Type B pancreatic cell (in vitro differentiated cells): ENCODE data around the gene CEP85L. TPM values are rescaled to one million over a fixed set of nuclear protein-coding genes. Genes with fewer than 3 reads are reported as not detected.
"Not testable (repeated sequence)": the region's sequence is repeated elsewhere in the genome, so short reads cannot be mapped to it uniquely, and the experiment has no call there.

Experiments
- DNase-seq: peaks from one replicate; pipeline ENCODE4 v3.0.0; 2021; ENCODE audit warnings: mixed read lengths; ENCODE audit not compliant: unreplicated experiment; ENCODE audit errors: extremely low spot score
- H3K27ac Mint-ChIP-seq: 2 replicates; pipeline ENCODE4 v1.8.0; 2021; ENCODE audit warnings: mild to moderate bottlenecking, mixed read lengths
- H3K27me3 Mint-ChIP-seq: 2 replicates; pipeline ENCODE4 v1.8.0; 2021; ENCODE audit warnings: mixed read lengths
- H3K36me3 Mint-ChIP-seq: 2 replicates; pipeline ENCODE4 v1.8.0; 2021; ENCODE audit warnings: mixed read lengths
- H3K4me1 Mint-ChIP-seq: one replicate; pipeline ENCODE4 v1.8.0; 2021; ENCODE audit warnings: mixed read lengths; ENCODE audit not compliant: unreplicated experiment
- H3K4me3 Mint-ChIP-seq: 2 replicates; pipeline ENCODE4 v1.8.0; 2021; ENCODE audit warnings: mild to moderate bottlenecking, mixed read lengths
- H3K9me3 Mint-ChIP-seq: 2 replicates; pipeline ENCODE4 v1.8.0; 2021; ENCODE audit warnings: mixed read lengths
- CTCF ChIP-seq: fragments of 200-600 bp; sonication (generic); conservative IDR thresholded peaks from 2 replicates; pipeline ENCODE4 v1.5.0; 2021; ENCODE audit warnings: antibody characterized with exemption, mild to moderate bottlenecking
- total RNA-seq: library from RNA; stranded (reverse); gene quantifications from 2 replicates; pipeline ENCODE4 v1.2.1, GENCODE V29; 2021; ENCODE audit warnings: low replicate concordance

CEP85L gene
- total RNA-seq, 1 donor from 2014 or later: 16.1 TPM

GRCh38 chr6:118464620-118465019, 186.8 kb downstream of the CEP85L start:
- no peak overlapping the region for H3K27ac Mint-ChIP-seq
- no peak overlapping the region for H3K4me3 Mint-ChIP-seq
- H3K36me3 Mint-ChIP-seq: peaks cover 8% of the 10 kb centered on the region
- no peaks in the 10 kb centered on the region for H3K9me3 Mint-ChIP-seq
- DNase-seq: no peak
- H3K4me1 Mint-ChIP-seq: peaks cover 4% of the 10 kb centered on the region
- H3K27me3 Mint-ChIP-seq: no peaks in the 10 kb centered on the region
- TF ChIP-seq CTCF: no peak

GRCh38 chr6:118460958-118461470, 190.4 kb downstream of the CEP85L start:
- Mint-ChIP-seq H3K27ac (no peak overlapping the region), H3K27me3 (no peaks in the 10 kb centered on the region), H3K4me3 (no peak overlapping the region), H3K4me1 (no peaks in the 10 kb centered on the region), H3K9me3 (no peaks in the 10 kb centered on the region), H3K36me3 (peaks cover 3% of the 10 kb centered on the region)
- TF ChIP-seq CTCF: no peak
- no peak for DNase-seq

- no peak for TF ChIP-seq CTCF
- Mint-ChIP-seq H3K36me3 (no peaks in the 10 kb centered on the region), H3K4me1 (no peaks in the 10 kb centered on the region), H3K27ac (no peak overlapping the region), H3K4me3 (no peak overlapping the region), H3K9me3 (peaks cover 9% of the 10 kb centered on the region), H3K27me3 (no peaks in the 10 kb centered on the region)
- no peak for DNase-seq
Observed at GRCh38 chr6:118456982-118457381, 194.4 kb downstream of the CEP85L start.

GRCh38 chr6:118451839-118452238, 199.6 kb downstream of the CEP85L start:
- Mint-ChIP-seq H3K27me3 (no peaks in the 10 kb centered on the region), H3K27ac (no peak overlapping the region), H3K4me3 (no peak overlapping the region), H3K36me3 (no peaks in the 10 kb centered on the region), H3K4me1 (no peaks in the 10 kb centered on the region), H3K9me3 (peaks cover 19% of the 10 kb centered on the region)
- no peak for DNase-seq
- no peak for TF ChIP-seq CTCF

- Mint-ChIP-seq H3K4me1 (no peaks in the 10 kb centered on the region), H3K27me3 (no peaks in the 10 kb centered on the region), H3K36me3 (no peaks in the 10 kb centered on the region), H3K4me3 (no peak overlapping the region), H3K27ac (no peak overlapping the region), H3K9me3 (no peaks in the 10 kb centered on the region)
- TF ChIP-seq CTCF: no peak
- no peak for DNase-seq
Observed at GRCh38 chr6:118444796-118445195, 206.6 kb downstream of the CEP85L start.

GRCh38 chr6:118436482-118436881, 214.9 kb downstream of the CEP85L start:
- H3K27ac Mint-ChIP-seq: no peak overlapping the region
- no peak overlapping the region for H3K4me3 Mint-ChIP-seq
- no peak for DNase-seq
- H3K27me3 Mint-ChIP-seq: no peaks in the 10 kb centered on the region
- no peaks in the 10 kb centered on the region for H3K36me3 Mint-ChIP-seq
- H3K4me1 Mint-ChIP-seq: no peaks in the 10 kb centered on the region
- H3K9me3 Mint-ChIP-seq: no peaks in the 10 kb centered on the region
- TF ChIP-seq CTCF: no peak

GRCh38 chr6:118434147-118434546, 217.2 kb downstream of the CEP85L start:
- not testable (repeated sequence) for H3K27ac Mint-ChIP-seq, DNase-seq, H3K27me3 Mint-ChIP-seq, H3K9me3 Mint-ChIP-seq, H3K4me1 Mint-ChIP-seq, H3K4me3 Mint-ChIP-seq, H3K36me3 Mint-ChIP-seq

- H3K4me3 Mint-ChIP-seq, H3K36me3 Mint-ChIP-seq, H3K27me3 Mint-ChIP-seq, H3K4me1 Mint-ChIP-seq, DNase-seq, H3K27ac Mint-ChIP-seq, H3K9me3 Mint-ChIP-seq: not testable (repeated sequence)
Observed at GRCh38 chr6:118421312-118421711, 230.1 kb downstream of the CEP85L start.
